GM21723 (cell line): ENCODE measurements around the gene ANAPC10.
"Not testable (repeated sequence)": the region's sequence is repeated elsewhere in the genome, so short reads cannot be mapped to it uniquely, and the experiment has no call there.

Experiments used
- ATAC-seq: cut with Tn5 transposase; IDR thresholded peaks from one replicate; pipeline ENCODE4 v1.9.1; 2021; ENCODE audit warnings: mild to moderate bottlenecking, moderate library complexity; ENCODE audit not compliant: unreplicated experiment

ANAPC10 gene

GRCh38 chr4:145012841-145013240 is 85.2 kb downstream of the ANAPC10 start:
- ATAC-seq: no peak

- no peak for ATAC-seq
Measured at GRCh38 chr4:145011636-145012035, 86.4 kb downstream of the ANAPC10 start.

- ATAC-seq: not testable (repeated sequence)
Measured at GRCh38 chr4:145010315-145010714, 87.7 kb downstream of the ANAPC10 start.

GRCh38 chr4:145003675-145004074 is 94.3 kb downstream of the ANAPC10 start:
- ATAC-seq: no peak

- ATAC-seq: no peak
Measured at GRCh38 chr4:145001635-145002034, 96.4 kb downstream of the ANAPC10 start.

- ATAC-seq: not testable (repeated sequence)
Measured at GRCh38 chr4:145000656-145001055, 97.3 kb downstream of the ANAPC10 start.

- no peak for ATAC-seq
Measured at GRCh38 chr4:144989306-144989705, 108.7 kb downstream of the ANAPC10 start.

GRCh38 chr4:144985531-144985930 is 112.5 kb downstream of the ANAPC10 start:
- no peak for ATAC-seq

- ATAC-seq: no peak
Measured at GRCh38 chr4:144985014-144985413, 113.0 kb downstream of the ANAPC10 start.

GRCh38 chr4:144984241-144984640 is 113.8 kb downstream of the ANAPC10 start:
- no peak for ATAC-seq

GRCh38 chr4:144975718-144976117 is 122.3 kb downstream of the ANAPC10 start:
- ATAC-seq: no peak

- peak; percentile 76 for ATAC-seq
Measured at GRCh38 chr4:144970597-144970996, 127.4 kb downstream of the ANAPC10 start.

- ATAC-seq: no peak
Measured at GRCh38 chr4:144969821-144970220, 128.2 kb downstream of the ANAPC10 start.

- ATAC-seq: no peak
Measured at GRCh38 chr4:144968606-144969005, 129.4 kb downstream of the ANAPC10 start.

- peak; percentile 75 for ATAC-seq
Measured at GRCh38 chr4:144967161-144967560, 130.8 kb downstream of the ANAPC10 start.

- ATAC-seq: no peak
Measured at GRCh38 chr4:144962300-144962699, 135.7 kb downstream of the ANAPC10 start.

- no peak for ATAC-seq
Measured at GRCh38 chr4:144955104-144955503, 142.9 kb downstream of the ANAPC10 start.

GRCh38 chr4:144954230-144954629 is 143.8 kb downstream of the ANAPC10 start:
- ATAC-seq: no peak

- ATAC-seq: no peak
Measured at GRCh38 chr4:144948421-144948820, 149.6 kb downstream of the ANAPC10 start.

GRCh38 chr4:144948009-144948408 is 150.0 kb downstream of the ANAPC10 start:
- ATAC-seq: no peak
